ENCODE measurements around the gene CABLES2. TPM values are rescaled to one million over a fixed set of nuclear protein-coding genes. Genes with fewer than 3 reads are reported as not detected.

CABLES2 gene
- total RNA-seq, 2 donors from 2014 or later: 1.6 to 2.6 TPM

- Histone ChIP-seq H3K36me3 (replicated peaks in 1 of 2; ENCODE audit: insufficient read depth in 1 of 2, low read depth in 2 of 2) (no peaks in the 10 kb centered on the region), H3K4me3 (peak within 1 kb of the TSS; percentile 67 to 72), H3K9me3 (no peaks in the 10 kb centered on the region), H3K4me1 (peaks cover 77% of the 10 kb centered on the region), H3K27ac (peak within 1 kb of the TSS; percentile 55 to 88 (median 79)), H3K27me3 (no peaks in the 10 kb centered on the region)
- ATAC-seq: peak; percentile 77
- WGBS, 2 donors: 1% methylated on average over 15 to 53 of the region's 70 CpGs
- peak; percentile 64 to 82 (median 72) for DNase-seq
- intact Hi-C loops (cut with DNase I): no loop called here
- peak in 2 of 3 donors; percentile 24 to 59 for TF ChIP-seq POLR2A (IDR thresholded peaks at IDR 0.05)
- TF ChIP-seq, protein P1, sequence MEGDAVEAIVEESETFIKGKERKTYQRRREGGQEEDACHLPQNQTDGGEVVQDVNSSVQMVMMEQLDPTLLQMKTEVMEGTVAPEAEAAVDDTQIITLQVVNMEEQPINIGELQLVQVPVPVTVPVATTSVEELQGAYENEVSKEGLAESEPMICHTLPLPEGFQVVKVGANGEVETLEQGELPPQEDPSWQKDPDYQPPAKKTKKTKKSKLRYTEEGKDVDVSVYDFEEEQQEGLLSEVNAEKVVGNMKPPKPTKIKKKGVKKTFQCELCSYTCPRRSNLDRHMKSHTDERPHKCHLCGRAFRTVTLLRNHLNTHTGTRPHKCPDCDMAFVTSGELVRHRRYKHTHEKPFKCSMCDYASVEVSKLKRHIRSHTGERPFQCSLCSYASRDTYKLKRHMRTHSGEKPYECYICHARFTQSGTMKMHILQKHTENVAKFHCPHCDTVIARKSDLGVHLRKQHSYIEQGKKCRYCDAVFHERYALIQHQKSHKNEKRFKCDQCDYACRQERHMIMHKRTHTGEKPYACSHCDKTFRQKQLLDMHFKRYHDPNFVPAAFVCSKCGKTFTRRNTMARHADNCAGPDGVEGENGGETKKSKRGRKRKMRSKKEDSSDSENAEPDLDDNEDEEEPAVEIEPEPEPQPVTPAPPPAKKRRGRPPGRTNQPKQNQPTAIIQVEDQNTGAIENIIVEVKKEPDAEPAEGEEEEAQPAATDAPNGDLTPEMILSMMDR (IDR thresholded peaks at IDR 0.05): peak in 1 of 7 experiments; percentile 14
Measured at GRCh38 chr20:62367136-62367632, 39.9 kb downstream of the CABLES2 start, which contains the start of gene LAMA5. LAMA5 (minus strand) TSS chr20:62367312; CDS start chr20:62367245, 67 bp downstream.

DNA sequence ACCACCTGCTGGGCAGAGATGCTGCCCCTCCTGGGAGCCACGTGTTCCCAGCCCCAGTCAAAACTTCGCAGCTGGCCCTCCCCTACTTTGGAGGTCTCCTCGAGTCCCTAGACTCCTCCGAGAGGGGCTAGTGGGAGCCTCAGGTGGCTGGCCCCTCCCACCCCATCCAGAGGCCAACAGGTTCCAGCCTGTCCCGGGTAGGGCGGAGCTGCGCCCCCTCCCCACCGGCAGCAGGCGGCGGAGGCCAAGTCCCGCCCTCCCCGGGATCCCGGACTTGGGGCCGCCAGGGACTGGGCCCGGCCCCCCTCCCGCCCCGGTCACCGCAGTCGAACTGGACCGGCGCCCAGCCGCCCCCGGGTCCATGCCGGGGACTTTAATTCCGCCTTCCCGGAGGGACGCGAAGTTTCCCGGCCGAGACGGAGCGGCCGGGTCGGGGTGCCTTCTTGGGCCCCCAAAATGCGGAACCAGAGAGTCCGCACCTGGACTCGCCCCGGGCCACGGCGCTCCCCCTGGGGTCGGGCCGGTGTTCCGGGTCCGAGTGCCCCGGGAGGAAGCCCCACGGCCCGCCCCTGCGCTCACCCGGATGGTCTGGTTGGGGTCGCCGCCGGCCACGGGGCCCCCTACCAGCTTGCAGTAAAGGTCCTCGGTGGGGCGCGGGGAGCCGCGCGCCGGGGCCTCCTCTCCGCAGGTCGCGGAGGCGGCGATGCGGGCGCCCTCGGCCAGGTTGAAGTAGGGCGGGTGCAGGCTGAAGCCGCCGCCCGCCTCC, 40.5 kb downstream of the CABLES2 start:
- H3K27me3 ChIP-seq: no peaks in the 10 kb centered on the region
- intact Hi-C loops (cut with DNase I): no loop called here
- 1% methylated on average over 58 of the region's 72 CpGs; no CpG with 5 or more reads in 1 of the 2 donors for WGBS, 2 donors
- TF ChIP-seq POLR2A (IDR thresholded peaks at IDR 0.05): no peak
- TF ChIP-seq, protein P1 (IDR thresholded peaks at IDR 0.05): no peak
- no peaks in the 10 kb centered on the region for H3K36me3 ChIP-seq (replicated peaks in 1 of 2; ENCODE audit: insufficient read depth in 1 of 2, low read depth in 2 of 2)
- no peaks in the 10 kb centered on the region for H3K9me3 ChIP-seq
- peak overlapping the region; percentile 67 to 72 for H3K4me3 ChIP-seq
- DNase-seq (peak in 2 of 4 donors; percentile 66 to 68), ATAC-seq (peak; percentile 23)
- peaks cover 82% of the 10 kb centered on the region for H3K4me1 ChIP-seq
- peak overlapping the region; percentile 55 to 88 (median 79) for H3K27ac ChIP-seq

DNA sequence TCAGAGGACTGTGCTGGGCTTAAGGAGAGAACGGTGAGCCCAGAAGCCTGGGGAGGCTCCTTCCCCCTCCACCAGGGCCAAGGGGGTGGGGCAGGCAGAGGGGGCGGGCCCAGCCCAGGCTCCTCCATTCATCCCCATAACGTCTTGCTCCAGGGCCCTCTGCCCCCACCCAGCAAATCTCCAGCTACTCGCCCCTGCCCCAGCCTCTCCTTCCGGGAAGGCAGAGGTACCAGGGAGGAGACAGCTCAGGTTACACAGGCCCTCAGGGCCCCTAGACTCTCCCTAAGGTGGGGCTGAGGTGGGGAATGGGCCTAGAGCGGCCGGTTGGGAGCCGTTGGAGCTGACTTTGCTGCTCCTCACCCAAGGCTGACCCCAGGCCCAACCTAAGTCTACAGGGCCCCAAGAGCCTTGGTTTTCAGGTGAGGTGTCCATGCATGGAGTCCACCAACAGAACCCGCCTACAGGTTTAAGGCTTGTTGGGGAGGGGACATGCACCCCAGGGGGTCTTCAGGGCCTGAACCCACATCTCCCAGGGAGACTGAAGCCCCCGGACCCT, 41.2 kb downstream of the CABLES2 start:
- no peaks in the 10 kb centered on the region for H3K9me3 ChIP-seq
- H3K27ac ChIP-seq: peak overlapping the region; percentile 55 to 88 (median 79)
- peaks cover 89% of the 10 kb centered on the region for H3K4me1 ChIP-seq
- TF ChIP-seq POLR2A (IDR thresholded peaks at IDR 0.05): no peak
- TF ChIP-seq, protein P1 (IDR thresholded peaks at IDR 0.05): no peak
- intact Hi-C loops (cut with DNase I): no loop called here
- H3K36me3 ChIP-seq (replicated peaks in 1 of 2; ENCODE audit: insufficient read depth in 1 of 2, low read depth in 2 of 2): no peaks in the 10 kb centered on the region
- H3K4me3 ChIP-seq: peak overlapping the region in 1 of 2 donors; percentile 67
- ATAC-seq (peak; percentile 8), DNase-seq (peak in 2 of 4 donors; percentile 43 to 56)
- 0 to 21% methylated on average over 2 to 10 of the region's 10 CpGs for WGBS, 2 donors
- no peaks in the 10 kb centered on the region for H3K27me3 ChIP-seq

GRCh38 chr20:62364911-62365736, 42.0 kb downstream of the CABLES2 start:
- no peaks in the 10 kb centered on the region for H3K27me3 ChIP-seq
- peak overlapping the region; percentile 55 to 88 (median 79) for H3K27ac ChIP-seq
- peak in 3 of 4 donors; percentile 41 to 73 (median 54) for DNase-seq
- no peak overlapping the region for H3K4me3 ChIP-seq
- peaks cover 89% of the 10 kb centered on the region for H3K4me1 ChIP-seq
- TF ChIP-seq, protein P1 (IDR thresholded peaks at IDR 0.05): no peak
- peak in 1 of 3 donors; percentile 3 for TF ChIP-seq POLR2A (IDR thresholded peaks at IDR 0.05)
- intact Hi-C loops (cut with DNase I): no loop called here
- H3K36me3 ChIP-seq (replicated peaks in 1 of 2; ENCODE audit: insufficient read depth in 1 of 2, low read depth in 2 of 2): no peaks in the 10 kb centered on the region
- 43 to 70% methylated on average over 8 to 27 of the region's 27 CpGs for WGBS, 2 donors
- ATAC-seq: no peak
- no peaks in the 10 kb centered on the region for H3K9me3 ChIP-seq
